Activated CD8-positive, alpha-beta memory T cell treated with anti-CD3 and anti-CD28 coated beads for 24 hours (primary cell): Measurements from ENCODE around the gene SYT1.
"Not testable (repeated sequence)": the region's sequence is repeated elsewhere in the genome, so short reads cannot be mapped to it uniquely, and the experiment has no call there.

Source experiments
- DNase-seq: peaks from one replicate; pipeline ENCODE4 v3.0.0-alpha.2; 2020

SYT1 gene

GRCh38 chr12:79415321-79415720 is 550.7 kb downstream of the SYT1 start:
- DNase-seq: no peak

DNA sequence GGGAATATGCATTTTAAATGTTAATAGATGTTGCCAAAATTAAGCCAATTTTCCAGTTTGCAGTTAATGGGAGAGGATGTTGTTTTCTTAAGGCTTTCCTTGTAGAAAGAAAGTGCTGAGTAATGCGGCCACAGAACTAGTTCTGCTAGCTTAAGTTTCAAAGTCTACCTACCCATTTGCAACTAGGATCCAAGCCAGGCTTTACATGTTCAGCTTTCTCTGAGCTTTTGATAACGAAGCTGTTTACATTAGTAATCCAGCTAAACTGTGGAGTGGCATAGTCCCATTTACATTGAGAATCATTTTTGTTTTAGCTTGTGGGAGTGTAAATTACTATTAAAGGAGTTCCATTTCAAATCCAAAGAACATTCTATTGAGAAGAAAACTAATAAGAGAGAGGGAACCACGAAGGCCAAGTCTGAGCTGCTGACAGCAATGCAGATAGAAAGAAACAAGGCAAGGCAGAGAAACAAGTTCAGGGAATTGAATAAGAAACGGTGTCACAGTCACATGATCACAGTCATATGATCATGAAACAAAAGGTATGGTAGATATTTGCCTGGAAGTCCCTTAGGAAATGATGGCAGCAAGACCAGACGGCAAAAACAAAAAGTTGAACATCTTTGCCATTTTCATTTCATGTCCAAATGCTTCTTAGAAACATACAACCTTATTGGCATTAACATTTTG is 551.3 kb downstream of the SYT1 start:
- no peak for DNase-seq

- DNase-seq: no peak
These were observed 555.6 kb downstream of the SYT1 start for GRCh38 chr12:79420146-79420618.

GRCh38 chr12:79421236-79421740 is 556.7 kb downstream of the SYT1 start:
- DNase-seq: no peak

- DNase-seq: no peak
These were observed 557.7 kb downstream of the SYT1 start for GRCh38 chr12:79422060-79422812.

DNA sequence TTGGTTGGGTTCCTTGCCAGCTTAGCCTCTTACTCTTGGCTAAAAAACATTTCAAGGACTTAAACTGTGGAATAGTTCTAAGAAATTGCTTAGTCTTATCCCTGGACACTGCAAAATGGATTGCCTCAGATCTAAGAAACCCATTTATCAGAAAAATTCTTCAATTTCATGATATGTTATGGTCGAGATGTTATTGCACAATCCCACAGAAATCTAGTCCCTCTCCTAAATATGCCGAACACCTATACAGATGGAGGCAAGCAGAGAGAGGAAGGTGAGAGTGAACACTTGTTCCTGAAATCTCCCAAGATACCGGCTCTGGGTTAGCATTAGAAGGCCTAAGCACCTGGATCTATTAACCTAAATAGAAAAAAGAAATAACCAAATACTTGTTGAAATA is 559.0 kb downstream of the SYT1 start:
- DNase-seq: no peak

DNA sequence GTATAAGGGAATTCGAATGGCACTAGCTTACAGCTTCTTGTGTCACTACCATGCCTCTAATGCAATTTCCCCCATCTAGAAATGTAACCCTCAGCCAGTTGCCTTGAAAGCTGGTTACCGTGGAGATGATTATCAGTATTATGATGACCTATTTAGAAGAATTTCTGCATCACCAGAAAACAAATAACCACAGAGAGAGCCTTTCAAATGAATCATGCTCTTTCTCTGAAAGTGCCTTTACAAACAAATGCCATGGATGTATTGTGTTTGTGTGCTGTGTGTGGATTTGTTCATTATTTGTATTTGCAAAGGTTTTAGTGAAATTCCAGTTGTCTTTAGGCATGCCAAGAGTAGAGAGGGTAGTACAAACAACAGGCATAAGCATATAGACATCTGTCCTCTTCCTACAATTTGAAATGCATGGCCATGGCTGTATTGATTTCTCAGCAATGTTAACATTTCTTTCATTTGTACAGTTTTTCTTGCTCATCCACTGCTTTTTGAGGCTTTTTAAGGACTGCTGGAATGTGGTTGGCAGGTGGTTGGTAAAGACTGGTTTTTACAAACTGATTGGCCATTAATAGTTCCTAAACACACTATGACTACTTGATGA is 559.6 kb downstream of the SYT1 start:
- no peak for DNase-seq

- no peak for DNase-seq
These were observed 561.5 kb downstream of the SYT1 start for GRCh38 chr12:79426121-79426520.

DNA sequence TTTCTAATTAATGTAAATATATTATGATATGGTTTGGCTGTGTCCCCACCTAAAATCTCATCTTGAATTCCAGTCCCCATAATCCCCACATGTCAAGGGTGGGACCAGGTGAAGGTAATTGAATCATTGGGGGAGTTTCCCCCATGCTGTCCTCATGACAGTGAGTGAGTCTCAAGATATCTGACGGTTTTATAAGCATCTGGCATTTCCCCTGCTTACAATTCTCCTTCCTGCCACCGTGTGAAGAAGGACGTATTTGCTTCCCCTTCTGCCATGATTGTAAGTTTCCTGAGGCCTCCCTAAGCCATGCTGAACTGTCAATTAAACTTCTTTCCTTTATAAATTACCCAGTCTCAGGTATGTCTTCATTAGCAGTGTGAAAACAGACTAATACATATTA is 562.2 kb downstream of the SYT1 start:
- not testable (repeated sequence) for DNase-seq

DNA sequence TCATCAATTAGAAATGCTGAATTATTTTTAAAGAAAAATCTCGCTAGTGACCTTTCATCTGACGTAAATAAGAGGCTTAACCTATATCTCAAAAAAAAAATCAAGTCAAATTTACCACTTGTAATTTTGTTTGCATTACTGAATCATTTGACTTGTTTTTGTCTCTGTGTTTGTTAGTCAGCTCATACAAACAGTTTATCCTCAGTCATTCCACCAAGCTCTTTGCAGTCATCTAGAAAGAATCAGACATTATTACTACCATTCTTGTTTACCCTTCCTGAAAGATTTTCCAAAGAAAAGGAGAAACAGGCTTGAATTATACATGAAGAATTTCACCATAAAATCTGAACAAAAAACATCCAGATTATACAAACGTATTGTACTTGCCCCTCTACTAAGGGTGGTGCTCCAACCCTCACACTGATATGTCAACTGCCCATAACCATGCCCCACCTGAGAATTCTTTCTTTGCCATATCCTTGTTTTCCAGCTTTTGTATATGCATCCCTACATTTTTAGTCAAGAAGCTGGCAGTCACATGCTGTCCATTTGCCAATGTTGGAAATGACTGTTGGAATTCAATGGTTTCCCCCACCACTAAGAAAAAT is 569.0 kb downstream of the SYT1 start:
- no peak for DNase-seq

DNA sequence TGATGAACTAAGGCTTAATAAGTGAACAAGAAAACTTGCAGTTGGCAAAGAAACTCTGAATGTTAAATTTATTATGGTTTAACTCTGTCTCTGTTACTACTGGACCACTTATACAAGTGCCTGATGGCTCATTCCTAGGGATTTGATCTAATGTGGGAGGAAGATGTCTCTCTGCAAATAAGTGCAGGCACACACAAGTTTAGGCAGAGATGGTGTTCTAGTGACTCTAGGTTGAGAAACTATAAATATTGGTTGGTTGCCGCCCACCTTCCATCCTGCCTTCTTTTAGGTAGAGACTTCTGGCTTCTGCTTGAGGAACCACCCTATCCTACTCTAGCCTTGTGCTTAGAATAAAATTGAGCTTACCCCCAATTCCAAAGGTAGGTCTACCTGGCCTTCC is 570.0 kb downstream of the SYT1 start:
- DNase-seq: no peak

- no peak for DNase-seq
These were observed 571.2 kb downstream of the SYT1 start for GRCh38 chr12:79435742-79436141.

DNA sequence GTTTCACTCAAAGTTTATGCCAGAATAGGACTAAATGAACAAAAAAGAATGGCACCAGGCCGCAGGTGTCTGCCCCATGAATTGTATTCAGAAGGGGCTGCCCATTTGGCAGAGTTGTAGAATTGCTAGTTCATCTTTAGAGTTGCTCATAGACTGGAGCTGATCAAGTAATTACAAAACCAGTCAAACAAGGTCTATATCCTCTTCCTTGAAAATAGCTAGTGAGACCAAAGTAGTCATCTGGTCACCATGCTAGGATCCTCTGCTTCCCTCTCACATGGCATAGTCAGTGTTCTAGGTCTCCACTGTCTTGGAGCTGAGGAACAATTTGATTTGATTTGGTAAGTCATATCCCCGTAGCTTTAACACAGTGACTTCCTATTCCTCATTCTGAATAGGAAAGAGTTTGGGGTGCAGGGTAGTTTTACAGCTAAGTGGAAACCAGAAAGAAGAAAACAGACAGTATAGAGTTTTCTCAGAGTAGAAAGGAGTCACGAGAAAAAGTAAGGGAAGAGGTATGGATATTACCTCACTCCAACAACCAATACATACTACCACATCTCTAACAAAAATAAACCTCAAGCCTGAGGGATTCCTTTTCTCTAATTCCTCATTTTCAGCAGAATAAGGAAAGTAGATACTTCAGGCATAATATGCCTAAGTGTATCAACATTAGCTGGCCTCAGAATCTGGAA is 574.1 kb downstream of the SYT1 start:
- DNase-seq: no peak

DNA sequence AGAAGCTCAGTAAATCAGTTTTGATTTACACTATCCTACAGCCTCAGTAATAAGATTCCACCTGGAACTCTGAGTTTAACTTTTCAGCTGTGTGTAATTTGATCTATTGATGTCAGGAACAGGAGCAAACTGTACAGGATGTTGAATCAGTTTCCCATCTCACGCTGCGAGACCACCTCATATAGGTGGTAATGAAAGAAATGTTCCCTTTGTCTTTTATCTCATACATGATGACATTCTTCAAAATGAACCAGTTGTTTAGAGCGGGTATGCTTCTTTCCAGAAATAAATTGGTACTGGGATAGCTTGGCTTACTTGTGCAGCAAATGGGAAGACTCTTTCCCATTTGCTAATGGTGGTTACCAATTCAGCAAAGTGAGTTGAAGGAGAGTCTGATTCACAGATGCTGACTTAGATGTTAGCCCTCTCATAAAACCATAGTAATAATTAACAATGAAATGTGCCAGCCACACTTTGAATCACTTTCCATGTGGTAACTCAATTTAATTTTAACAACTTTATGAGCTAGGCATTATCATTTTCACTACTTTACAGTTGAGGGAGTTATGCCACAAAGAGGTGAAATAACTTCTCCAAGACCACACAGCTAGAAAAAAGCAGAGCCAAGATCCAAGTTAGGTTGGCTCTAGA is 574.7 kb downstream of the SYT1 start:
- no peak for DNase-seq

GRCh38 chr12:79441534-79441933 is 577.0 kb downstream of the SYT1 start:
- no peak for DNase-seq

GRCh38 chr12:79442396-79442795 is 577.8 kb downstream of the SYT1 start:
- no peak for DNase-seq

DNA sequence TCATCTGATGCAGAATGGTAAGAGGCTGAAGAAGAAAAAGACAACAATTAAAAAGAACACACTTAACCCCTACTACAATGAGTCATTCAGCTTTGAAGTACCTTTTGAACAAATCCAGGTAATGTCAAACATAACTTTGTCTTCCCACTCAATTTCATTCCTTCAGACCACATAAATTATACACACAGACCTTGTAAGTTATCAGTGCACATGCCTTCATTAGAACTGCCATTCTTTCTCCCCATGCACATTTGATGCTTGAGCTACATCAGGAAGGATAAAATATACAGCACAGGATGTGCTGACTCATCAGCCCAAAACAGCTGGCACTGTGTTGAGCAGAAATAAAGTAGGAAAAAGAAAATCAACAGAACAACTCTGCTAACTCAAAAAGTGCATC is 579.5 kb downstream of the SYT1 start:
- no peak for DNase-seq

- no peak for DNase-seq
These were observed 584.2 kb downstream of the SYT1 start for GRCh38 chr12:79448816-79449215.

DNA sequence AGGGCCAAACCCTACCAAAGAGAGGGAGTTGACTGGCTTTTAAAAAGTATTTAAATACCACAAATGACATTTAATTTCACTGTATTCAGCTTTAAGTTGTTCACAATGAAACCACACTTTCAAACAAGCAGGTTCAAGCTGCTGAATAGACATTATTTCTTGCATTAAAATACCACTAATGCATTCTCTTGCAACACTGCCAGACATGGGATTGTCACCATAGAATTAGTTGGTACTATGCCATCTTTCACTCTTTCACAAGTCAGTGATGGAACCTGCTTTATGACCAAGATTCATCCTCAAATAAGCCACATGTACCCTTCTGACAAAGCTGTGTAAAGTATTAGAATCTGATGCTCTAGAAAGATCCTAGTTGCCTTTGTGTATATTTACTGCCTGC is 586.8 kb downstream of the SYT1 start:
- DNase-seq: no peak

DNA sequence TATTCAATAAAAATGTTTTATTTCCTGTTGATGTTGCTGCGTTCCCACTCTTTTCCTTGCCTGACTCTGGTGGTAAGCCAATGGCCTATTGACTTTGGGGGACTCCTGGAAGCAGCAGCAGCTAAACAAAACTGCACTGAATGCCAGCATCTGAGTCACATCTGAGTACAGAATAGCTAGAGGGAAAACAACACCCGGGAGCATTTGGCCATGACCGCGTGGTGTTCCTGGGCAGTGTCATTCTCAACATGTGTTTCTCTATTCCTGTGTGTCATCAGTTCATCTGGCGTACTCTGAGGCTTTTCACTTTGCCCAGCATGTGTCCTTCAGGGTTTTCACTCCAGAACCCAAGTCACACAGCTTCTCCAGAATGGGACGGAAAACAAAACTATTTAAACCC is 587.4 kb downstream of the SYT1 start:
- no peak for DNase-seq

GRCh38 chr12:79452906-79453305 is 588.3 kb downstream of the SYT1 start:
- DNase-seq: no peak

GRCh38 chr12:79453820-79454219 is 589.2 kb downstream of the SYT1 start:
- no peak for DNase-seq
